Measurements from ENCODE around the gene GPM6B.

Gene GPM6B

GRCh38 chrX:13721819-13722519 is 94.9 kb downstream of the GPM6B start:
- no peak for DNase-seq

- DNase-seq, result no peak
Observed at GRCh38 chrX:13721371-13721770, 95.5 kb downstream of the GPM6B start.

Data from NCI-H1694 (cell line).